B cell (primary cell): ENCODE data around the gene GC.

ENCODE experiments used
- EZH2 ChIP-seq: IDR thresholded peaks from 2 replicates; pipeline ENCODE4 v1.6.1; 2012; ENCODE audit warnings: borderline replicate concordance, low read depth, mild to moderate bottlenecking, moderate library complexity, low read length; ENCODE audit not compliant: insufficient read depth, poor library complexity, severe bottlenecking
- TF ChIP-seq, protein P1 (sequence below): fragments of 200-600 bp; IDR thresholded peaks from one replicate; pipeline ENCODE4 v1.8.0; 2022; ENCODE audit warnings: antibody characterized with exemption, mild to moderate bottlenecking

DNA sequence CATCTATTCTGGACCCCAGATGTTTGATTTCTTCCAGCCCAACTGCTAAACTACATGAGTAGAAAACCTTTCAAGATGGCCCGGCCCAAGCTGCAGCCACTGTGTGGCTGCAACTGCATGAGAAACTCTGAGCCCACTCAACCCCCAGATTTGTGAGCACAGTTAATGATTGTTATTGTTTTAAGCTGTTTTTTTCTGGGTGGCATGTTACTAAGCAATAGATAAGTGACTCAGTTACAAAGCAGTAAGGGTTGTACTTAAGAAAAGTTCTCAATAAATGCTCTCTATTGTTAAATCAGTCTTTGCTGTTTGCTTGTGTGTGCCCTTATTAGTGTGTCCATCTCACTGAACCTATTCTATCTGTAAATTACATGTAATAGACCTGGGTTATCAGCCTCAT, 51.8 kb downstream of the GC start:
- TF ChIP-seq, protein P1, sequence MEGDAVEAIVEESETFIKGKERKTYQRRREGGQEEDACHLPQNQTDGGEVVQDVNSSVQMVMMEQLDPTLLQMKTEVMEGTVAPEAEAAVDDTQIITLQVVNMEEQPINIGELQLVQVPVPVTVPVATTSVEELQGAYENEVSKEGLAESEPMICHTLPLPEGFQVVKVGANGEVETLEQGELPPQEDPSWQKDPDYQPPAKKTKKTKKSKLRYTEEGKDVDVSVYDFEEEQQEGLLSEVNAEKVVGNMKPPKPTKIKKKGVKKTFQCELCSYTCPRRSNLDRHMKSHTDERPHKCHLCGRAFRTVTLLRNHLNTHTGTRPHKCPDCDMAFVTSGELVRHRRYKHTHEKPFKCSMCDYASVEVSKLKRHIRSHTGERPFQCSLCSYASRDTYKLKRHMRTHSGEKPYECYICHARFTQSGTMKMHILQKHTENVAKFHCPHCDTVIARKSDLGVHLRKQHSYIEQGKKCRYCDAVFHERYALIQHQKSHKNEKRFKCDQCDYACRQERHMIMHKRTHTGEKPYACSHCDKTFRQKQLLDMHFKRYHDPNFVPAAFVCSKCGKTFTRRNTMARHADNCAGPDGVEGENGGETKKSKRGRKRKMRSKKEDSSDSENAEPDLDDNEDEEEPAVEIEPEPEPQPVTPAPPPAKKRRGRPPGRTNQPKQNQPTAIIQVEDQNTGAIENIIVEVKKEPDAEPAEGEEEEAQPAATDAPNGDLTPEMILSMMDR = no peak
- TF ChIP-seq EZH2 = no peak
